ENCODE data around the gene ANGPTL1. TPM values are rescaled to one million over a fixed set of nuclear protein-coding genes. Genes with fewer than 3 reads are reported as not detected.

Gene ANGPTL1
- total RNA-seq, 1 donor from 2014 or later, result 0.21 TPM

GRCh38 chr1:178868706-178869105 is 2.2 kb downstream of the ANGPTL1 start:
- TF ChIP-seq, protein P1, sequence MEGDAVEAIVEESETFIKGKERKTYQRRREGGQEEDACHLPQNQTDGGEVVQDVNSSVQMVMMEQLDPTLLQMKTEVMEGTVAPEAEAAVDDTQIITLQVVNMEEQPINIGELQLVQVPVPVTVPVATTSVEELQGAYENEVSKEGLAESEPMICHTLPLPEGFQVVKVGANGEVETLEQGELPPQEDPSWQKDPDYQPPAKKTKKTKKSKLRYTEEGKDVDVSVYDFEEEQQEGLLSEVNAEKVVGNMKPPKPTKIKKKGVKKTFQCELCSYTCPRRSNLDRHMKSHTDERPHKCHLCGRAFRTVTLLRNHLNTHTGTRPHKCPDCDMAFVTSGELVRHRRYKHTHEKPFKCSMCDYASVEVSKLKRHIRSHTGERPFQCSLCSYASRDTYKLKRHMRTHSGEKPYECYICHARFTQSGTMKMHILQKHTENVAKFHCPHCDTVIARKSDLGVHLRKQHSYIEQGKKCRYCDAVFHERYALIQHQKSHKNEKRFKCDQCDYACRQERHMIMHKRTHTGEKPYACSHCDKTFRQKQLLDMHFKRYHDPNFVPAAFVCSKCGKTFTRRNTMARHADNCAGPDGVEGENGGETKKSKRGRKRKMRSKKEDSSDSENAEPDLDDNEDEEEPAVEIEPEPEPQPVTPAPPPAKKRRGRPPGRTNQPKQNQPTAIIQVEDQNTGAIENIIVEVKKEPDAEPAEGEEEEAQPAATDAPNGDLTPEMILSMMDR (conservative IDR thresholded peaks at IDR 0.05), result no peak
- no peak for DNase-seq (ENCODE audit: low read depth, low spot score)
- Mint-ChIP-seq H3K9me3 (no peaks in the 10 kb centered on the region), H3K36me3 (ENCODE audit: low read depth) (no peaks in the 10 kb centered on the region), H3K27me3 (ENCODE audit: low read depth) (peaks cover 6% of the 10 kb centered on the region), H3K4me1 (peaks cover 13% of the 10 kb centered on the region), H3K4me3 (no peak overlapping the region), H3K27ac (ENCODE audit: unreplicated experiment) (no peak overlapping the region)

- DNase-seq (ENCODE audit: low read depth, low spot score), result no peak
- TF ChIP-seq, protein P1 (conservative IDR thresholded peaks at IDR 0.05), result no peak
- Mint-ChIP-seq H3K4me3 (no peak overlapping the region), H3K36me3 (ENCODE audit: low read depth) (no peaks in the 10 kb centered on the region), H3K4me1 (peaks cover 13% of the 10 kb centered on the region), H3K27ac (ENCODE audit: unreplicated experiment) (no peak overlapping the region), H3K27me3 (ENCODE audit: low read depth) (peaks cover 2% of the 10 kb centered on the region), H3K9me3 (no peaks in the 10 kb centered on the region)
These were observed 3.2 kb downstream of the ANGPTL1 start for GRCh38 chr1:178867670-178868069.

GRCh38 chr1:178864326-178864725 is 6.6 kb downstream of the ANGPTL1 start:
- Mint-ChIP-seq H3K4me3 (no peak overlapping the region), H3K36me3 (ENCODE audit: low read depth) (peaks cover 3% of the 10 kb centered on the region)

DNA sequence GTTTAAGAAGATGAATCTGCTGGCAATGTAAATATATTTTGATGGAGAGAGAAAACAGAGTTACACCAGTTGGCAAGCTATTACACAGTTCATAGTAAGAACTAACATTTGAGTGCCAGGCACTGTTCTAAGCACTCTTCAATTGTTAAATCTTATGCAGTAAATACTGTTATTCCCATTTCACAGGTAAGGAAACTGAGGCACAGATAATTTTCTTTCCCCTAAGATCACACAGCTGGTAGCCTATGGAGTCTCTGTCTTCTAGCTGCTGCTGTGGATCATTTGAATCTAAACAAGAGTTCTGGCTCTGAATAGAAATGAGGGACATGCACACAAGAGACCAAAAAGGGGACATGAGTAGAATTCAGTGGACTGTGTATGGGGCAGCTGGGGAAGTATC is 8.0 kb downstream of the ANGPTL1 start:
- TF ChIP-seq, protein P1 (conservative IDR thresholded peaks at IDR 0.05), result no peak
- no peaks in the 10 kb centered on the region for H3K9me3 Mint-ChIP-seq
- H3K4me1 Mint-ChIP-seq, result no peaks in the 10 kb centered on the region
- no peak for DNase-seq (ENCODE audit: low read depth, low spot score)
- no peak overlapping the region for H3K4me3 Mint-ChIP-seq
- H3K36me3 Mint-ChIP-seq (ENCODE audit: low read depth), result peaks cover 3% of the 10 kb centered on the region
- H3K27me3 Mint-ChIP-seq (ENCODE audit: low read depth), result no peaks in the 10 kb centered on the region
- no peak overlapping the region for H3K27ac Mint-ChIP-seq (ENCODE audit: unreplicated experiment)

More at GRCh38 chr1:178864326-178864725, 6.6 kb downstream of the ANGPTL1 start:
- TF ChIP-seq, protein P1 (conservative IDR thresholded peaks at IDR 0.05), result no peak
- no peaks in the 10 kb centered on the region for H3K4me1 Mint-ChIP-seq
- no peaks in the 10 kb centered on the region for H3K27me3 Mint-ChIP-seq (ENCODE audit: low read depth)
- no peaks in the 10 kb centered on the region for H3K9me3 Mint-ChIP-seq
- DNase-seq (ENCODE audit: low read depth, low spot score), result no peak
- H3K27ac Mint-ChIP-seq (ENCODE audit: unreplicated experiment), result no peak overlapping the region

GRCh38 chr1:178862416-178862815 is 8.5 kb downstream of the ANGPTL1 start:
- H3K9me3 Mint-ChIP-seq, result no peaks in the 10 kb centered on the region
- no peaks in the 10 kb centered on the region for H3K27me3 Mint-ChIP-seq (ENCODE audit: low read depth)
- no peaks in the 10 kb centered on the region for H3K4me1 Mint-ChIP-seq
- peaks cover 3% of the 10 kb centered on the region for H3K36me3 Mint-ChIP-seq (ENCODE audit: low read depth)
- no peak overlapping the region for H3K27ac Mint-ChIP-seq (ENCODE audit: unreplicated experiment)
- no peak overlapping the region for H3K4me3 Mint-ChIP-seq
- DNase-seq (ENCODE audit: low read depth, low spot score), result no peak
- TF ChIP-seq, protein P1 (conservative IDR thresholded peaks at IDR 0.05), result no peak

DNA sequence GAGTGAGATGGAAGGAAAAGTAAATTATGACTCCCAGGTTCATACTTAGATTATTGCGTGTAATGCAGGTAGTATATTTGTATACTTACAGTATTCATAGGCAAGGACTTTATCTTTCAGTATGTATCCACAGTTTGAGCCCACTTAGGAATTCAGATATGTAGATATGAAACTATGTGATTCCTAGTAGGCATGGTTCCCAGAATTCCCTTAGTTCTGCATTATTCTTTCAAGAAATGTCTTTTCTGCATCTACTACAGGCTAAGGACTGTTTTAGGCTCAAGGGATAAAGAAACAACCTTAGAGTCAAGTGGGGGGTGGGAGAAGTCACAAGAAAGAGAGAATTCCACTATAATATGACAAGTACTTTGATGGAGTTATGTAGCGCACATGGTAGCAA is 13.8 kb downstream of the ANGPTL1 start:
- H3K27me3 Mint-ChIP-seq (ENCODE audit: low read depth), result no peaks in the 10 kb centered on the region
- no peaks in the 10 kb centered on the region for H3K4me1 Mint-ChIP-seq
- TF ChIP-seq, protein P1 (conservative IDR thresholded peaks at IDR 0.05), result no peak
- no peak overlapping the region for H3K27ac Mint-ChIP-seq (ENCODE audit: unreplicated experiment)
- H3K36me3 Mint-ChIP-seq (ENCODE audit: low read depth), result peaks cover 3% of the 10 kb centered on the region
- no peak for DNase-seq (ENCODE audit: low read depth, low spot score)
- H3K9me3 Mint-ChIP-seq, result no peaks in the 10 kb centered on the region
- H3K4me3 Mint-ChIP-seq, result no peak overlapping the region
